Cerebellar cortex (tissue), 1 donor: ENCODE results near the gene BICD1.

Source experiments
- DNase-seq: peaks from one replicate; pipeline ENCODE4 v3.0.0-alpha.2; 2015; ENCODE audit warnings: low spot score

Gene BICD1

DNA sequence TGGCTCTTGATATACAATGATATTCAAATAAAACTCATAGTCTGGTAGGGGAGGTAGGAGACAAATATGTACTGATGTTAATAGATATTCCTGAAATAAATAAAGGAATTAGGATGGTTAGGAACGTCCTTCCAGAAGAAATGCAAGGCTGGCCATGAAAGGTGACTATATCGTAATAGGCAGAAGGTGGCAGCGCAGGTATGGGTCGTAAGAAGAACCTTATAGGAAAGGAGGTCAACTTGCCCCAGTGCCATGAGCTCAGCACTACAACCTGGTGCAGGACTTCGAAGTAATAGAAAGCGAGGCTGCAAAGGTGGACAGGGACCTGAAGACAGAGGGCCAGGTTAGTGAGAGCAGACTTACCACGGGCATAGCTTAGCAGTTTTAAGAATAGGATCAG is 237.4 kb downstream of the BICD1 start:
- DNase-seq: no peak

DNA sequence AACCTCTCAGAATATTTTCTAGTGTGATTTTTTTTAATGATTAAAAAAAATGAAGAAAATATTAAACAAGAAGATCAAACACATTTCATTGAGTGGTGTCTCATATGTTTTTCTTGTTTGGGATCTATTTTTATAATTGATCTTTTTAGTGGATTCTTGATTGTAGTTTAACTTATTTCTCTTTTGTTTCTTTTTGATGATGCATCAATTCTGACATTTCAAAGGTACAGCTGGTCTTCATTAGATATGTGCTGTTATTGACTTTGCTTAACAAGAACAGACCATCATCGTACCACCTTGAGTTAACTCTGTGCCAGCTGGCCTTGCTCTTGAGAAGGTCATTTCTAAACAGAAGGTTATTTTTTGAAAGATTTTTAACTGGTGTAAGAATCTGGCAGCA is 246.9 kb downstream of the BICD1 start:
- DNase-seq: no peak

GRCh38 chr12:32357601-32358249 is 251.1 kb downstream of the BICD1 start:
- no peak for DNase-seq

DNA sequence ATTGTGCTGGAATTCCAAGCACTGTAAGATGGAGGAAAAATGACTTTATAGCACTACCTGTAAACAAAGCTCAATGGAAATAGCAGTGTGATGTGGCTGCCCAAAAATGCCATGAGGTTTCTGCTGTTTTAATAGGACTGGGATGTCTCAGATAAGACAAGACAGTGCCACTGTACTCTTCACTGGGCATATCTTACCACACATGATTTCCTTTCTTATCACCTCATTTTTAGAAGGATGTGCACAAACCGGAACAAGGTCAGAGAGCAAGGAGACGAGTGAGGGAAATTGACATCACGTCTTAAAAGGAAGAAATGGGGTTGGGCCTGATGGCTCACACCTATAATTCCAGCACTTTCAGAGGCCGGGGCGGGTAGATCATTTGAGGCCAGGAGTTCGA is 254.3 kb downstream of the BICD1 start:
- no peak for DNase-seq

- no peak for DNase-seq
Observed at GRCh38 chr12:32362892-32363291, 256.2 kb downstream of the BICD1 start.

GRCh38 chr12:32365473-32366064 is 258.9 kb downstream of the BICD1 start:
- DNase-seq: peak; percentile 77

DNA sequence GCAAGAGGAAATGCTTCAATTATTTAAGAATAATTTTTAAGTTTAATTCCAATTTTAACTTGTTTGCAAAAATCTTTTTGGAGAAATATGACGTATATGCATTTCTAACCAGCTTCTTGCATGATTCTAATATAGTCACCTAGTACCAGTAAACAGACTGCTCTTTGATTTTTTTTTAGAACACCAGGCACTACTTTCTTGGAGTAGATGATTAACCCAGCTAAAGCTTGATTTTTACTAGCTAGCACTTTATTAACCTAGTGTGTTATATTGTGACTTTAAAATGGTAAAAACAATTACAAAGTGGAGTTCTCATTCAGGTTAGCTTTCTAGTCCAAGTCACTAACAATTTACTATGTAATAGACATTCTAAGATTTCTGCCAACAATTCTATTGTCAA is 260.1 kb downstream of the BICD1 start:
- no peak for DNase-seq

GRCh38 chr12:32367381-32367780 is 260.7 kb downstream of the BICD1 start:
- DNase-seq: no peak

- no peak for DNase-seq
Observed at GRCh38 chr12:32369202-32369601, 262.6 kb downstream of the BICD1 start.

DNA sequence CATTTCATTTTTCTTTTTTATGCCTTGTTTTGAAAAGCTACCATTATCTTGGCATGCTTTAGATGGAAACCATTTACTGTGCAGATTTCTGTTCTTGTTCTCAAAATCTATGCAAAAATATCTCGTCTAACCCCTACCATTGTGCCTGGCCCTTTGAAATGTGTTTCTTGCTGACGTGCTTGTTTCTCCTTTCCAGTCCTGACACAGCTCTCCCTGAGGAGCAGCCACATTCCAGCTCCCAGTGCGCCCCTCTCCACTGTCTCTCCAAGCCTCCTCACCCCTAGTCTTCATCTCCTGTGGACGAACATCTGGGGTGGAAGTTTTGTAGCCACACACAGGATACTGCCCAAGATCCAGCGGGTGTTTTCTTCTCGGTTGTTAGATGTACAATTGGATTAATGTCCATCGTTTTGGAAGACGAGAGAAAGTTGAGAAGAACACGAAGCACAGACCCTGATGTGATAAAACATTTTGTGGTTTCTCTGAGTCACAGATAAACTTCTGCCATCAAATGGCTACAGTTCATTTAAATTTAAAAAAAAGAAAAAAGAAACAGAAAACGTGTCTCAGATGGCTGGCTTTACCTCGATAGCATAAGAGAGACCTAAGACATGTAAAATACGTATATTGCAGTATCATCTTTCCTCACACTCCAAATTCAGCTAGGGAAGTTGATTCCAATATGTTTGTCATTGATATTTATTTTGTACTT is 270.9 kb downstream of the BICD1 start:
- DNase-seq: no peak

DNA sequence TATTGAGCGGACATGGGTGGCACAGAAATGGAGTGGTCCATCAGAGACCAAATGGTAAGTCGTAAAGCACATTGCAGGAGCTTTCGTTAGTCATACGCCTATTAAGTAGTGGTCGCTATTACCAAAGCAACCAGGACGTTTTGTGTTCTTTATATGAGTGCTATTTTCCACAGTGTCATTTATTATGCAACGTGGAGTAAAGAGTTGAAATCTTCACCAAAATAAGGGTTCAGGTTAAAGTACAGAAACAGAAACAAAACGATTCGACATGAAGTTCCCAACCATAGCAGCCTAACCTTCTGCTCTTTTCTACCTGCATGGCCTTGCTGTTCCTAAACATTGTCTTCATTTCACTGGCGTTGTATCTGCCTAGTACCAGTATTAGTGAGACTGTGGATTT is 272.6 kb downstream of the BICD1 start:
- no peak for DNase-seq

DNA sequence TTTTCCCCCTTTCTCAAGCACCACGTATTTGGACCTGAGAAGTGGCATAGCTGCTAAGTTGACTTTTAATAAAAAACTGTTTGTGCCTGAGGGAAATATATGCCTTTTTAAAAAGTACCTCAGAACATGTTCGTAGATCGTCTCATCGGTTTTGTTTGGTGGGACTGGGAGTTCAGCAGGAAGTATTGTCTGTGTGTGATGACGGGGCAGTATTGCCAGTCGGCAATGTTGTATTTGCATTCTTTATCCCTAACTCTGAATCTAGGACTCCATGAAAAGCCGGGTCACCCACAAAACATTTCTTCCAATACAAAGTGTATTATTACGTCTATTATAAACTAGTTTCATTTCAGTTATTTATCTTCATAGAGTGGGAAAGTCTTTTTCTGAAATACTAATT is 273.0 kb downstream of the BICD1 start:
- no peak for DNase-seq

- DNase-seq: no peak
Observed at GRCh38 chr12:32382226-32382625, 275.6 kb downstream of the BICD1 start.

DNA sequence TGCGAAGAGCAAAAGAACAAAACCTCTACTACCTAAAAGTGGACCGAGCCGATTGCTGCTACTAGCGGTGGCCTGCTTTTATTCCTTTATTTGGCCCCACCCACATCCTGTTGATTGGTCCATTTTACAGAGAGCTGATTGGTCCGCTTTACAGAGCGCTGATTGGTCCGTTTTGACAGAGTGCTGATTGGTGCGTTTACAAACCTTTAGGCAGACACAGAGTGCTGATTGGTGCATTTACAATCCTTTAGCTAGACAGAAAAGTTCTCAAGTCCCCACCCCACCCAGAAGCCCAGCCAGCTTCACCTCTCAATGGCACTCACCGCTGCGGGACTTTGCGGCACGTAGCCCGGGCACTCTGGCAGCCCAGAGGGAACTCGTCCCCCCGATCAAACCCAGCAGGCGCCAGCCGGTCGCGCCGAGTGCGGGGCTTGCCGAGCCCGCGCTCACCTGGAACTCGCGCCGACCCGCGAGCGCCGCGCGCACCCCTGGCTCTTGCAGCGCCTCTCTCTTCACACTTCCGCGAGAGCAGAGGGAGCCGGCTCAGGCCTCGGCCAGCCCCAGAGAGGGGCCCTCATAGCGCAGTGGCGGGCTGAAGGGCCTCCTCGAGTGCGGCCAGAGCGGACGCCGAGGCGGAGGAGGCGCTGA is 284.0 kb downstream of the BICD1 start:
- DNase-seq: no peak

DNA sequence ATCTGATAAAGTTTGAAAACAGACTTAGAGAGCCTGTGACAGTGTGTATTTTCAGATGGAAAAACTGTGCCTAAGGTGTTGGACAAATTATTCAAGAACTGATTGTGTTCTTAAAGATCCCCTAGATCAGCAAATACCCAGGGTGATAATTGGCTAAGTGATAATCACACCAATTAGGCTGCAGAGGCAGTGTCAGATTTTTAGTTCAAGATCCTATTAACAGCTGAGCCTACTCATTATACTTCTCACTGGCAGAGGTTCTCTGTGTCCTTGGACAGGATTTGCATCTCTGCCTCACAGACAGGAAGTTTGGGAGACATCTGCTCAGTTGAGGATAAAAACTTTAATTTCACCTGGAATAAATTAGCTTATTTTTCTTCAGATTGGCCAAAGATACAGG is 288.4 kb downstream of the BICD1 start:
- no peak for DNase-seq

DNA sequence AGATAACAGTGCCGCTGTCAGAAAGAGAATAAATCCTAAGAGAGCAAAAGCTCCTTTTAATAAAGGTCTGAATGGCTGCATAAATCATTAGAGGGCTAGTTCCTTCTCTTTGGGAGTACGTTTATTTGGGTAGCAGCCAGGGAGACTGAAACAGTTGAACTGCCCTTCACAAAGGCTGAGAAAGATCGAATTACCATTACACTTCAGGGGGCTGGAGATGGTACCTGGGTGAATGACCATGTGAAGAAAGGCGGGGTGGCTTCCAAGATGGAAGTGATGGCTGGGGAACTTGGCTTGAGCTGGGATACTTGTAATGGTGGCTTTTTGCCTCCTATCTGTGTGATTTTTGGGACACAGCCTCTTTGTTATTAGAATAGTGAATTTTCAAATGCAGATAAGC is 291.0 kb downstream of the BICD1 start:
- no peak for DNase-seq

DNA sequence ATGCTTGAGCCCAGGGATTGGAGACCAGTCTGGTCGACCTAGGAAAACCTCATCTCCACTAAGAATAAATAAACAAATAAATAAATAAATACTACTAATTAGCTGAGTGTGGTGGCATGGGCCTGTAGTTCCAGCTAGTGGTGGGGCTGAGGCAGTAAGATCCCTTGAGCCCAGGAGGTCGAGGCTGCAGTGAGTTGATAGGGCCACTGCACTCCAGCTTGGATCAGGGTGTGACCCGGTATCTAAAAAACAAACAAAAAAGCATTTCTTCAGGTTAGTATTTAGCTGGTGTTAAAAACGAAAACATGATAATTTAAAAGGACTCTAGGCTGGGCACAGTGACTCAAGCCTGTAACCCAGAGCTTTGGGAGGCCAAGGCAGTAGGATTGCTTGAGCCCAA is 291.5 kb downstream of the BICD1 start:
- no peak for DNase-seq

DNA sequence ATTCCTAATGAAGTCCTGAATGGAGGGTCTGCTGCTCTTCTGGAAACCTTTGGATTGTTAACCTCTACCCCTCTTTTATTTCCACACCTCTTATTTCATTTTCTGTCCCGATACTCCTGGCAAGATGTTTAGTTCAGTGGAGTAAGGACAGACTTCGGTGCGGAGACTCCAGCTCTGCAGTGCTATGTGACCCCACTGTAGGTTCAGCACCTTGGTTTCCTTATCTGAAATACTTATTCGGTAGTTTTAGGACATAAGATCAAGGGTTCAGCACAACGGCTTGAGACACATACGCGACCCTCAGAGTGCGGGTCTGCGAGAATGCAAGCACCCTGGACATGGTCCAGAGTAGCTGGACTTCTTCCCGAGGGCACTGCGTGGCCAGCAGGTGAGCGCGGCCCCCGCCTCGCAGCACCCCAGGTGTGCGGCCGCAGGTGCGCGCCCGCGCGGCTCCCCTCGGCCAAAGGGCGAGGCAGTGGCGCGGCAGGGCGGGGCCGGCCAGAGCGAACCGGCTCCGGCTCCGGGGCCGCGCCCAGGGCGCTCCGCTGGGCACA is 292.2 kb downstream of the BICD1 start:
- peak; percentile 22 for DNase-seq

DNA sequence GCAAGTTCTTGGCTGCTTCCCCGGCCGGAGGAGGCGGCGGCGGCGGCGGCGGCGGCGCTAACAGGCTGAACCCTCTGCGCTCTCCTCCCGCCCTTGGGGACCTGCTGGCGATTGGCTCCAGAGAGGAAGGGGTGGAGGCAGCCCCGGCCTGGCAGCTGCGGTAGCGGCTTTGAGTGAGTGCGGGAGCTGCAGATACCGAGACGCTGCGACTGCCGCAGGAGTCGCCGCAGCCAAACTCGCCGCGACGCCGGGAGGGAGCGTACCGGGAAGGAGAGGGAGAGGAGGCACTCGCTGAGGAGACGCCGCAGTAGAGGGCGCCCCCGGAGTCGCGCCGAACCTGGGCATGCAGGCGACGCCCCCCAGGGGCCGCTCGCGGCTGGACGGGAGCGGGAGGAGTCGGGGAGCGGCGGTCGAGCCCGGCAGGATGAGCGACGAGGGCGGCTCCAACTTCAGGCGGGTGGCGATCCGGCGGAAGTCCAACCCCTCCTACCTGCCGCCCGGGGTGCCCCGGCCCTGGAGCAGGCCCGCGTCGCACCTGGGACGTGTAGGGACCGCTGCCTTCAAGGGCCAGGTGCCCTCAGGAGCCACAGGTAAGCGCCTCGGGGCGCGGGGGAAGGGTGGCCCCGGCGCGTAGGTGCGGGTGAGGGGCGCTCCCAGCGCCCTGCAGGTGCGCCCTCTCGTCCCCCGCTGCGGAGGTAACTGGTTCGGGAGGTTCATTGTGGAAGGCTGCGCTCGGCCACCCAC is 292.9 kb downstream of the BICD1 start, which contains the start of gene FGD4:
Gene FGD4 (plus strand): TSS at position 189 of the 744 bp plus-strand sequence.
- DNase-seq: peak; percentile 85

DNA sequence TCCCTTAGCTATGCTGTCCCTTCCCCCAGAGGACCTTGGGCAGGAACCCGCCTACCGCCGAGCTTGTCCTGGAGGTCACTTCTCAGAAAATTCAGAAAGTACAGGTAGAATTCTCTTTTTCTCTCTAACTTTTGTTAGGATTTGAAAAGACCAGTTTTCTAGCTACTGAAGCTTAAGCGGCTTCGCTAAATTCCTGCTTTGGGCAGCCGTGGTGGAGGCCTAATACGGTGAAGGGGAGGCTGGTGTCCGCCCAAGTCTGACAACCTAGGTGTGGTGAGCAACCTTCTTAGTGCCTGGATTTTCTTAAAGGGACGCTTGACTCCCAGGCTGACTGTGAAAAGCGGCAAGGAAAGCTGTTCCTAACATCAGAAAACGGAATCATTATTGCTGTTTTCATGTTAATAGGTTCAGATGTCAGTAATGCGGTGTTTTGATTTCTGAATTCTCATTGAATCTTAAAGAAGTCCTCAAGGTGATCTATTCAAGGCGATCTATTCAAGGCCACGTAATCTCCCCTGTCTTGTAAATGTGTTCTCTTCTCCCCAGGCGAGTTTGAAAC is 293.5 kb downstream of the BICD1 start:
- peak; percentile 34 for DNase-seq

DNA sequence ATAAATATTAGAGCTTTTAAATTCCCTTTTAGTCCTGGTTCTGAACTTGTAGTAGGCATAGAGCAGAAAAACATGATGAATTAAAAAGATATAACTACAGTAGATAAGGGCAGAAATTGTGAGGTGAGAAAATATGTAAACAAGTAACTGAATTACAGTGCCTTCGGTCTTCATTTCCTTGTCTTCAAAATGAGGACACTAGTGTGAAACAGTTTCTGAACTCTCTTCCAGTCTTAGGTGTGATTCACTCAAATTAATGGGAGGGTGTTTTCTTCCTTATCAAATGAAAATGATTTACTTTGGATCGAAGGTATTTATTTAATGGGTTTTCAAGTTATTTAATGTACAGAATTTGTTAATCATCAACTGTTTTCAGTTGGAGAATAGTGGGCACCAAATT is 294.2 kb downstream of the BICD1 start:
- DNase-seq: no peak

GRCh38 chr12:32402170-32402569 is 295.5 kb downstream of the BICD1 start:
- DNase-seq: no peak
